ENCODE results near the gene CDC42.

The CDC42 gene

GRCh38 chr1:22107126-22107525 is 54.6 kb downstream of the CDC42 start:
- no peak for TF ChIP-seq CTCF (IDR thresholded peaks at IDR 0.05; ENCODE audit: borderline replicate concordance, control extremely low read depth, extremely low read depth, insufficient read depth, missing control alignments)
- no peak for DNase-seq (ENCODE audit: low spot score)
- in situ Hi-C loops (cut with MboI; ENCODE audit: low sequenced_read_pairs, unreplicated experiment), result no loop called here

DNA sequence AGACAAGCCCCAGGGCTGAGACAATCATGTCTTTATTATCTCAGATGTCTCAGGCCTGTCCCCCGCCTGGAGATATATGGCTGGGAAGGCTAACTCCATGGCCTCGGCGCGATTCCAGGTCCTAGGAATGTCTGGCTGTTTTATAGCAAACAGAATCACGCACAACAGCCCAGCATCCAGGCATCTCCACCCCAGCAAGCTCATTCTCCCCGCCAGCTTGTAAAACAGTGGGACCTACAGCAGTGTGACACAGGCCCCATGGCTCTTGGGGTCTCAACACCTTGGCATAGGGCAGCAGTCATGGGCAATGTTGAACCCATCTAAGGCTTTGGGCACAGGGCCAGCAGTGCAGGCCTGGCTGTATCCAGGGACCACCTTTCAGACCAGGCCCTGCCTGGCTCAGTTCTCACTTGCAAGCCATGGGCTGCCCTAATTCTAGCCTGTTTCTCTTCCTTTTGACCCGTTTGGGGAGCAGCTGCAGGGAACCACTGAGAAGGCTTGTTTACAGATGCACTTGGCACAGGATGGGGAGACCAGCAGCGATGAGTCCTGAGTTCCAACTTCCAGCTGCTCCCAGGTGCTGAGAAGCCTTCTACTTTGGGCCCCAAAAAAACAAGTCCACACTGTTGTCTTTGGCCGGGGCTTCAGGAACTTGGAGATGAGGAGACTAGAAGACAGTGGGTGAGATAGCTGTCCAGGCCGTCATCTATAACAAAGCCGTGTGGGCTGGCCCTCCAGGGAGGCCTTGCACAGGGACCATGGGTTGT is 56.0 kb downstream of the CDC42 start:
- no peak for TF ChIP-seq CTCF (IDR thresholded peaks at IDR 0.05; ENCODE audit: borderline replicate concordance, control extremely low read depth, extremely low read depth, insufficient read depth, missing control alignments)
- in situ Hi-C loops (cut with MboI; ENCODE audit: low sequenced_read_pairs, unreplicated experiment), result no loop called here
- DNase-seq (ENCODE audit: low spot score), result no peak

DNA sequence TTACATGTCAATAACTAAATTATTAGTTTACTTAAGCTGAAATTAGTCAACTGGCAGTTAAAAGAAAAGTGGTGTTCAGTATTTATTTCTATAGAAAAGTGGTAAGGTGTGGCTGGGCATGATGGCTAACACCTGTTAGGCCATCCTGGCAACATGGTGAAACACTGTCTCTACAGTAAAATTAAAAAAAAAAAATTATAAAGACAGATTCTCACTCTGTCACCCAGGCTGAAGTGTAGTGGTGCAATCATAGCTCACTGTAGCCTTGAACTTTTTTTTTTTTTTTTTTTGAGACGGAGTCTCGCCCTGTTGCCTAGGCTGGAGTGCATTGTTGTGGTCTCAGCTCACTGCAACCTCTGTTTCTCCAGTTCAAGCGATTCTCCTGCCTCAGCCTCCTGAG is 57.5 kb downstream of the CDC42 start:
- no peak for DNase-seq (ENCODE audit: low spot score)
- no peak for TF ChIP-seq CTCF (IDR thresholded peaks at IDR 0.05; ENCODE audit: borderline replicate concordance, control extremely low read depth, extremely low read depth, insufficient read depth, missing control alignments)

DNA sequence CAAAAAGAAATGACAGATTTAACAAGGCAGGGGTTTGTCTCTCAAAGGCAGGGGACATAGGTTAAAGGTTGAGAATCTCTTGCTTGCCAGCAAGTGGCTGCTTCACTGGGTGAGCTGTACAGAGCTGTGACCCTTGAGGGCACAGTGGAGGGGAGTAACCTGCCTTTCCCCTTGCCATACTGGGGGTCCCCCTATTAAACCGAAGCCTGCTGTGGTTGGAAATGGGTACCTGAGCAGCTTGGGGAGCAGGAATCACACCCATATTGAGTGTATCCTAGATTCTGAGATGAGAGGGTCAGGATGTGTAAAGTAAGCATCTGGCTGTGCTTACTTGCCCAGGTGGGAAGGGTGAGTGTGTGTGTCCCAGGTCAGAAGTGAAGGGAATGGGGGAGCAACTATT is 58.6 kb downstream of the CDC42 start:
- no peak for TF ChIP-seq CTCF (IDR thresholded peaks at IDR 0.05; ENCODE audit: borderline replicate concordance, control extremely low read depth, extremely low read depth, insufficient read depth, missing control alignments)
- in situ Hi-C loops (cut with MboI; ENCODE audit: low sequenced_read_pairs, unreplicated experiment), result no loop called here
- DNase-seq (ENCODE audit: low spot score), result no peak

More for the DNA sequence above, 57.5 kb downstream of the CDC42 start:
- in situ Hi-C loops (cut with MboI; ENCODE audit: low sequenced_read_pairs, unreplicated experiment), result no loop called here

DNA sequence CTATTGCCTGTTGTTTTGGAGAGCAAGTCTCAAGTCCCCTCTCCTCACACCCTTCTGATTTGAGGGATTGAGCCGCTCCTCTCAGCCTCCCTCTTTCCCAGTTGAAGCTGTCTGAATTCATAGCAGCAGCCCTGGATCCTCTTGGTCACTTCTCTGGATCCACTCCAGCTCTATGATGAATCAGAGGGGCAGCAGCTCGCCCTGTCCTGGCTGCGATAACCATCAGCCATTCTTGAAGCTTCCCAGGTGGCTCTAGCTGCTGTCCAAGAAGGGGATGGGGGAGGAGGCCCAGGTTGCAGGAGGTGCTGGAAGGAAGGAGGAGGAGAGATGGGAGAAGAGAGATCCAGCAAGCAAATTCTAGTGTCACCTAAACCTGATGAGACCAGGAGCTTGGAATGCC is 59.1 kb downstream of the CDC42 start:
- in situ Hi-C loops (cut with MboI; ENCODE audit: low sequenced_read_pairs, unreplicated experiment), result no loop called here
- DNase-seq (ENCODE audit: low spot score), result no peak
- no peak for TF ChIP-seq CTCF (IDR thresholded peaks at IDR 0.05; ENCODE audit: borderline replicate concordance, control extremely low read depth, extremely low read depth, insufficient read depth, missing control alignments)

DNA sequence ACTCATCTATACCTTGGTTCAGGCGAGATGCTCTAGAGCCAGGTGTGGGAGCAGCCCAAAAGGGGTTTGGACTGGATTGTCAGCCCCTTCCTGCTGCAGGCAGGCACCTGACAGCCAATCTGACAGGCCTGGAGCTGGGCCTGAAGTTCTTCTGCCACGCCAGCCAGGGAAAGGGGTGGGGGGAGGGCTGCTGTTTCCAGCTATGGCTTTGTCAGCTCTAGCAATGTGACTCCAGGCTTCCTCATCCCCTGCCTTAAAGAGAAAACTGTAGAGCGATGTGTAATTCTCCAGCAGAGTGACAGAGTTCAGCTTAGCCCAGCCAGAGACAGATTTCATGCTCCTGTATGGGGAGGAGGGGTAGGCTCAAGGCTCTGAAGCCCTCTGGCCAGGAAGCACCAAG is 60.0 kb downstream of the CDC42 start:
- in situ Hi-C loops (cut with MboI; ENCODE audit: low sequenced_read_pairs, unreplicated experiment), result no loop called here
- no peak for TF ChIP-seq CTCF (IDR thresholded peaks at IDR 0.05; ENCODE audit: borderline replicate concordance, control extremely low read depth, extremely low read depth, insufficient read depth, missing control alignments)
- DNase-seq (ENCODE audit: low spot score), result no peak
